ENCODE data around the gene TSPAN11. TPM values are rescaled to one million over a fixed set of nuclear protein-coding genes. Genes with fewer than 3 reads are reported as not detected.
"Not testable (repeated sequence)": the region's sequence is repeated elsewhere in the genome, so short reads cannot be mapped to it uniquely, and the experiment has no call there.

TSPAN11 gene
- total RNA-seq, 4 donors from 2014 or later: 0.18 to 12.4 (median 1.5) TPM

GRCh38 chr12:30882706-30883105 is 43.8 kb upstream of the TSPAN11 start:
- Histone ChIP-seq H3K27me3 (no peaks in the 10 kb centered on the region), H3K9me3 (peaks cover 0 to 11% (median 4%) of the 10 kb centered on the region in 4 donors), H3K4me3 (no peak overlapping the region), H3K36me3 (no peaks in the 10 kb centered on the region), H3K4me1 (no peaks in the 10 kb centered on the region), H3K27ac (no peak overlapping the region)
- DNase-seq: no peak
- TF ChIP-seq CTCF (IDR thresholded peaks at IDR 0.05) (peak in 2 of 6 experiments; percentile 8 to 23), POLR2A (IDR thresholded peaks at IDR 0.05) (no peak)

- DNase-seq: no peak
- Histone ChIP-seq H3K4me3 (no peak overlapping the region), H3K4me1 (no peaks in the 10 kb centered on the region), H3K36me3 (no peaks in the 10 kb centered on the region), H3K27me3 (no peaks in the 10 kb centered on the region), H3K27ac (no peak overlapping the region), H3K9me3 (peaks cover 0 to 11% (median 5%) of the 10 kb centered on the region in 4 donors)
- no peak for TF ChIP-seq POLR2A (IDR thresholded peaks at IDR 0.05)
- TF ChIP-seq CTCF (IDR thresholded peaks at IDR 0.05): no peak
Observed at GRCh38 chr12:30884799-30885198, 41.7 kb upstream of the TSPAN11 start.

- no peak for DNase-seq
- TF ChIP-seq CTCF (IDR thresholded peaks at IDR 0.05): no peak
- no peak for TF ChIP-seq POLR2A (IDR thresholded peaks at IDR 0.05)
- no peak overlapping the region for H3K27ac ChIP-seq
- peaks cover 0 to 11% (median 5%) of the 10 kb centered on the region in 4 donors for H3K9me3 ChIP-seq
- no peaks in the 10 kb centered on the region for H3K4me1 ChIP-seq
- H3K36me3 ChIP-seq: no peaks in the 10 kb centered on the region
- no peaks in the 10 kb centered on the region for H3K27me3 ChIP-seq
- H3K4me3 ChIP-seq: no peak overlapping the region
Observed at GRCh38 chr12:30885321-30885720, 41.2 kb upstream of the TSPAN11 start.

GRCh38 chr12:30887226-30887625 is 39.3 kb upstream of the TSPAN11 start:
- no peaks in the 10 kb centered on the region for H3K27me3 ChIP-seq
- H3K4me1 ChIP-seq: no peaks in the 10 kb centered on the region
- no peaks in the 10 kb centered on the region for H3K36me3 ChIP-seq
- no peak for DNase-seq
- H3K27ac ChIP-seq: no peak overlapping the region
- TF ChIP-seq POLR2A (IDR thresholded peaks at IDR 0.05): no peak
- no peak for TF ChIP-seq CTCF (IDR thresholded peaks at IDR 0.05)
- peaks cover 0 to 11% (median 5%) of the 10 kb centered on the region in 4 donors for H3K9me3 ChIP-seq
- H3K4me3 ChIP-seq: no peak overlapping the region

- peaks cover 0 to 11% (median 5%) of the 10 kb centered on the region in 4 donors for H3K9me3 ChIP-seq
- no peaks in the 10 kb centered on the region for H3K27me3 ChIP-seq
- no peak overlapping the region for H3K4me3 ChIP-seq
- no peak for DNase-seq
- no peak for TF ChIP-seq POLR2A (IDR thresholded peaks at IDR 0.05)
- TF ChIP-seq CTCF (IDR thresholded peaks at IDR 0.05): no peak
- H3K27ac ChIP-seq: no peak overlapping the region
- H3K4me1 ChIP-seq: no peaks in the 10 kb centered on the region
- no peaks in the 10 kb centered on the region for H3K36me3 ChIP-seq
Observed at GRCh38 chr12:30888241-30888640, 38.3 kb upstream of the TSPAN11 start.

GRCh38 chr12:30894531-30894930 is 32.0 kb upstream of the TSPAN11 start:
- not testable (repeated sequence) for H3K36me3 ChIP-seq, H3K9me3 ChIP-seq, H3K4me1 ChIP-seq, H3K27me3 ChIP-seq, DNase-seq, H3K4me3 ChIP-seq, H3K27ac ChIP-seq
